Measurements from ENCODE around the gene SIPA1L3. TPM values are rescaled to one million over a fixed set of nuclear protein-coding genes. Genes with fewer than 3 reads are reported as not detected.

Gene SIPA1L3
- total RNA-seq, 4 donors from 2014 or later = 50.0 to 69.8 (median 53.6) TPM

DNA sequence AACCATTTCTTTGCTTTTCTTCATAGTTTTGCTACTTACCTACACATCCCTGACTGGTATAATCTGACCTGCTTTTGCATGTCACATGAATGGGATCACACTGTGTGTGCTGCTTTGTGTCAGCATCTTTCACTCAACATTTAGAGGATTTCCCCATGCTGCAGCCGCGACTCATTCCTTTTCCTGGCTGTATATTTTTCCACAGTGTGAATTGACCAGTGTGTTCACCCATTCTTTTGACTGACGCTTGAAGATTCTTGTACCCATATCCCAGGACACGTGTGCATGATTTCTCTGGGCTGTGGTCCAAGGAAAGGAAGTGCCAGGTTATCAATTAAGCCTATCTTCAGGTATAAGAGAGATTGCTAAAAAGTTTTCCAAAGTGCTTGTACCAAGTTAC lies 198.6 kb downstream of the SIPA1L3 start:
- no peak overlapping the region for H3K4me3 ChIP-seq (ENCODE audit: low read depth, poor library complexity, severe bottlenecking)
- TF ChIP-seq POLR2A (IDR thresholded peaks at IDR 0.05) = no peak
- TF ChIP-seq, protein P1, sequence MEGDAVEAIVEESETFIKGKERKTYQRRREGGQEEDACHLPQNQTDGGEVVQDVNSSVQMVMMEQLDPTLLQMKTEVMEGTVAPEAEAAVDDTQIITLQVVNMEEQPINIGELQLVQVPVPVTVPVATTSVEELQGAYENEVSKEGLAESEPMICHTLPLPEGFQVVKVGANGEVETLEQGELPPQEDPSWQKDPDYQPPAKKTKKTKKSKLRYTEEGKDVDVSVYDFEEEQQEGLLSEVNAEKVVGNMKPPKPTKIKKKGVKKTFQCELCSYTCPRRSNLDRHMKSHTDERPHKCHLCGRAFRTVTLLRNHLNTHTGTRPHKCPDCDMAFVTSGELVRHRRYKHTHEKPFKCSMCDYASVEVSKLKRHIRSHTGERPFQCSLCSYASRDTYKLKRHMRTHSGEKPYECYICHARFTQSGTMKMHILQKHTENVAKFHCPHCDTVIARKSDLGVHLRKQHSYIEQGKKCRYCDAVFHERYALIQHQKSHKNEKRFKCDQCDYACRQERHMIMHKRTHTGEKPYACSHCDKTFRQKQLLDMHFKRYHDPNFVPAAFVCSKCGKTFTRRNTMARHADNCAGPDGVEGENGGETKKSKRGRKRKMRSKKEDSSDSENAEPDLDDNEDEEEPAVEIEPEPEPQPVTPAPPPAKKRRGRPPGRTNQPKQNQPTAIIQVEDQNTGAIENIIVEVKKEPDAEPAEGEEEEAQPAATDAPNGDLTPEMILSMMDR (IDR thresholded peaks at IDR 0.05) = no peak
- no peak for DNase-seq (ENCODE audit: low spot score in 2 of 2)
- WGBS, 2 donors = 90 to 91% methylated on average over 4 of the region's 4 CpGs
- intact Hi-C loops (cut with DNase I; ENCODE audit: low total_unique reads) = no loop called here

DNA sequence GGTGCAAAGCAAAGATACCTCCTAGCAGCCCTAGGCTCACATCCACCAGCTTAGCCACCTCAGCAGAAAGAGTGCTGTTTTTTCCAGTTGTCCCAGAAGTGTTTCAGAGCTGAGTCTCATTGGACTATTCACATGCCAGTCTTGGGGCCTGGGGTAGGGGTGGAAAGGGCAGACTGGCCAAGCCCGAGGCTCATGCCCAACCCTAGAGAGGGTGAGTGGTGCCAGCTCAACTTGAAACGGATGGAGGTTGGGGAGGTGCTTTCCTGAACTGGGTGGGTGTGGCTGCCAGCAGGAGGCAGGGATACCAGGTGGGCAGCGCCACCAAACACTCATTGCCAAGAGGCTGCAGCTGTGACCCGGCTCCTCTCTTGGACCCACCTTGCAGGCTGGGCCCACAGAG lies 200.1 kb downstream of the SIPA1L3 start:
- WGBS, 2 donors = 71 to 75% methylated on average over 4 of the region's 4 CpGs

DNA sequence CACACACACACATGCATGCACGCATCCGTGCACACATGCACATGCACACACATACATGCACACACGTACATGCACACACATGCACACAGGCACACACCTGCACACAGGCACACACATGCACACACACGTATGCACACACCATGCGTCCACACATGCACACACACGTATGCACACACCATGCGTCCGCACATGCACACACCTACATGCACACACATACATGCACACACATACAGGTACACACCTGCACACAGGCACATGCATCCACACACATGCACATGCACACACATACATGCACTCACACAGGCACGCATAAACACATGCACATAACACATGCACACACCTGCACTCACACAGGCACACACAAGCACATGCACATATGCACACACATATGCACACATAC lies 204.9 kb downstream of the SIPA1L3 start:
- H3K4me3 ChIP-seq (ENCODE audit: low read depth, poor library complexity, severe bottlenecking) = no peak overlapping the region
- TF ChIP-seq, protein P1 (IDR thresholded peaks at IDR 0.05) = no peak
- no peak for TF ChIP-seq POLR2A (IDR thresholded peaks at IDR 0.05)
- WGBS, 2 donors = 92 to 97% methylated on average over 9 of the region's 9 CpGs
- intact Hi-C loops (cut with DNase I; ENCODE audit: low total_unique reads) = no loop called here
- DNase-seq (ENCODE audit: low spot score in 2 of 2) = no peak

More for the DNA sequence above, 200.1 kb downstream of the SIPA1L3 start:
- no peak overlapping the region for H3K4me3 ChIP-seq (ENCODE audit: low read depth, poor library complexity, severe bottlenecking)
- intact Hi-C loops (cut with DNase I; ENCODE audit: low total_unique reads) = no loop called here
- TF ChIP-seq, protein P1 (IDR thresholded peaks at IDR 0.05) = no peak
- TF ChIP-seq POLR2A (IDR thresholded peaks at IDR 0.05) = no peak
- no peak for DNase-seq (ENCODE audit: low spot score in 2 of 2)

GRCh38 chr19:38114651-38115050 lies 207.6 kb downstream of the SIPA1L3 start:
- 95 to 98% methylated on average over 11 to 12 of the region's 12 CpGs for WGBS, 2 donors
- H3K4me3 ChIP-seq (ENCODE audit: low read depth, poor library complexity, severe bottlenecking) = no peak overlapping the region
- intact Hi-C loops (cut with DNase I; ENCODE audit: low total_unique reads) = no loop called here
- TF ChIP-seq, protein P1 (IDR thresholded peaks at IDR 0.05) = no peak
- no peak for TF ChIP-seq POLR2A (IDR thresholded peaks at IDR 0.05)
- no peak for DNase-seq (ENCODE audit: low spot score in 2 of 2)

DNA sequence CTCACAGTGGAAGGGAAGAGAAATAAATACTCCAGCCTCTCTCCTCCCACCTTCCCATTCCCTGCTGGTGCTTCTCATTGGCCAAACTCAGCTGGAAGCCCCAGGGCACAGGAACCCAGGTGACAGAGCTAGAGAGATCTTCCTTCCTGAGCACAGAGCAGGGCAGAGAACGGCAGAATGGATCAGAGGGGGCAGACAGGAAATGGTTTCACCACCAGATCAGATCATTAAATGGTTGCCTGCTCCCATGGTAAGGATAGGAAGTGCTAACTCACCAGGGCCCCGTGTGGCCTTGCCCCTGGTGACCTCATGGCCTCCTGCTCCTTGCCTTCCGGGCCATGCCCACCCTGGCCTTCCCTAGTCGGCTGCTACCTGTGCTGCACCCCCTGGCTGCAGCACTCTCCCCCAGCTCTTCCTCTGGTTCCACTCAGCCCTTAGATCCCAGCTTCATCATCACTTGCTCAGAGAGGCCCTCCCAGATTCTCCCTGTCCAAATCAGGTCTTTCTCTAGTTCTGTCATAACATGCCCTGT lies 208.3 kb downstream of the SIPA1L3 start:
- no peak for DNase-seq (ENCODE audit: low spot score in 2 of 2)
- H3K4me3 ChIP-seq (ENCODE audit: low read depth, poor library complexity, severe bottlenecking) = no peak overlapping the region
- WGBS, 2 donors = 51 to 54% methylated on average over 4 of the region's 4 CpGs

More for the DNA sequence above, 208.3 kb downstream of the SIPA1L3 start:
- no peak for TF ChIP-seq POLR2A (IDR thresholded peaks at IDR 0.05)
- TF ChIP-seq, protein P1 (IDR thresholded peaks at IDR 0.05) = no peak
- intact Hi-C loops (cut with DNase I; ENCODE audit: low total_unique reads) = no loop called here

Measured in lower leg skin (tissue), 4 donors.